Stimulated activated CD8-positive, alpha-beta memory T cell treated with anti-CD3 and anti-CD28 coated beads, Interleukin-4, amount 100 ng/mL, for 4 hours (primary cell): ENCODE measurements around the gene FILIP1.
"Not testable (repeated sequence)": the region's sequence is repeated elsewhere in the genome, so short reads cannot be mapped to it uniquely, and the experiment has no call there.

Experiments used
- DNase-seq, 2 donors: peaks; one replicate each; pipeline ENCODE4 v3.0.0-alpha.2; 2020; ENCODE audit warnings: low read depth in 2 of 2, low spot score in 1 of 2

Gene FILIP1

GRCh38 chr6:75460681-75461080 lies 32.9 kb downstream of the FILIP1 start:
- DNase-seq: no peak

DNA sequence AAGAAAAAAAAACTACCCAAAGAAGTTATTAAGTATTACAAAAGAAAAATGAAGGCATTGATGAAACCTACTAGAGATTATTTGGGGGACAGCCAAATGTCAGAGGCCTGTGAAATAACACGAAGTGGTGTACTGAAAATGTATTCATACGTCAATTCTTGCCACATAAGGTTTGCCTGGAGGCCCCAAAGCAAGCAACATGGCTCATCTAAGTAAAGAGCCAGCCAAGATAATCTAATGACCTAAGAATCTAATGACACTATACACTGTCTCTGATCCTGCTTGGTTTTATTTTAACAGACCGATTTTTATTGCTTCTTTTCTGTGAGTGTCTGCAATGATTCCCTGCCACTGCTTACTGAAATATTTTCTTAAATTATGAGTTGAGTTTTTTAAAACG lies 34.7 kb downstream of the FILIP1 start:
- no peak for DNase-seq

DNA sequence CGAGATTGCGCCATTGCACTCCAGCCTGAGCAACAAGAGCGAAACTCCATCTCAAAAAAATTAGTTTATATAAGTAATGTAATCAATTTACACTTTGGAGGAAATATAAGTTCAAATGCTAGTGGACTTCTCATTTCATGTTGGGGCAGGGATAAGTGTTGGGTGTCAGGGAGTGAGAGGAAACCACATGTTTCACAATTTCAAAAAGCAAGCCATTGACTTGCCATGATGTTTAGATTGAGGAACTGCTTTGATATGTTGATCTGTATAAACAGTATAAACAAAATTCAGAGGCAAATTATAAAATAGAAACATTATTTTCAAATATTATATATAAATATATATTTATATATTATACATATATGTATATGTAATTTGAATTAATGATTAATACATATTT lies 42.7 kb downstream of the FILIP1 start:
- DNase-seq: no peak

DNA sequence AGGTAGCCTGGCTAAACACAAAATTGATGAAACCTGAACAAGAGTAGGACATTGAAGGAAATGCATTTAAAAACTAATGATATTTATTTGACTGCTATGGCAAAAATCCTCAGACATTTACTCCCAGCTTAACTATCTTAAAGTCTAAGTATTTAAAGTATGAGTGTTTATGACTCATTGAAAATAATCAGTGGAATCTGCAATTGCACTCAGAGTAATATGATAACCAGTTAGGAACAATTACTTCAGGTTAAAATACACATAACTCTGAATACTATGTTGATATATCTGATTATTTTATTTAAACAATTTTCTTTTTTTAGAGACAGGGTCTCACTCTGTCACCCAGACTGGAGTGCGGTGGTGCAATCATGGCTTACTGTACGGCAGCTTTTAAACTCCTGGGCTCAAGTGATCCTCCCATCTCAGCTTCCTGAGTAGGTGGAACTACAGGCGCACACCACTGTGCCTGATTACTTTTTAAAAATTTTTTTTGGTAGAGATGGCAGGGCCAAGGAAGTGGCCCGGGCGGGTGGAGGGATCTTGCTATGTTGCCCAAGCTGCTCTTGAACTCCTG lies 43.9 kb downstream of the FILIP1 start:
- no peak for DNase-seq

DNA sequence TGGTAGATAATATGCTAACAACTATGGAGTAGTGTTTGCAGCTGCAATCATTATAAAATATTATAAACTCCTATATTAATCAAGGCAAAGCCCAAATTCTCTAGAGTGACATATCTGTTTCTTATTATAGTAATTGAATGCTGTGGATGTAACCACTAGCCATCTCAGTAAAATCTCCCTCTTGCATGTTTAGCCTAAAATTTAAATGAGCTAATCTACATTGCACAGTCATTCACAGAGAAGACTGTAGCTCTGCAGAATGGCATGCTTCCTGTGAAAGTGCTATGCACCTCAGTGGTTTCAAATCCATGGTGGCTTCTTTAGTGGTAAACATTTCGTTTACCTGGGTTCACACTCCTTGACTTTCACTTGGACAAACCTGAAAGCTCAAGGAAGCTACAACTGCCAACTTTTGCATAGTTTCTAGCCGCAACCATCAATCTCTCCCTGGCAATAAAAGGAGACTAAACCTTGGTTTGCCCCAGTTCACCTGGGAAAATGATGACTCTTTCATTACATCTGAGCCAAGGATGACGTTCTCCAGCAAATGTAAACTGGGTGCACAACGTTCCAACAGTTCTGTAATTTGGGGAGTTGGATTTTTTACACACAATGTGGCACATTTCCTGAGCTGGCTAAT lies 47.2 kb downstream of the FILIP1 start:
- no peak for DNase-seq

- DNase-seq: no peak
These were observed 47.9 kb downstream of the FILIP1 start for GRCh38 chr6:75445738-75446137.

DNA sequence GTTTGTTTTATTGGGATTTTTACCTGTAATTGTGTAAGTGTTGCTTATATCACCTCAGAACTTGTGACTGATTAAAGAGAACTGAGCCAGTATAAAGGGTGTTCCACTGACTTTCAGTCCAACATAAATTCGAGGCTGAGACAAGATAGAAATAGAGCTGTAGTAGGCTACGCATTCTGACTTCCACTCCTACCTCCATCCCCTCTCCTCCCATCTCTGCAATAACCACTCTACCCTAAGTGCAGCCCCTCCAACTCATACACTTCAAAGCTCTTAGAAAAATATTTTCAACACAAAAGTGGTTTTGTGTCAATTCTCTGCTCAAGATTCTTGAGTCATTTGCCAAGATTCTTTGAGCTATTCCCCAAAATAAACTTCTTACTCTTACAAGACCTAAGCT lies 48.7 kb downstream of the FILIP1 start:
- DNase-seq: no peak

DNA sequence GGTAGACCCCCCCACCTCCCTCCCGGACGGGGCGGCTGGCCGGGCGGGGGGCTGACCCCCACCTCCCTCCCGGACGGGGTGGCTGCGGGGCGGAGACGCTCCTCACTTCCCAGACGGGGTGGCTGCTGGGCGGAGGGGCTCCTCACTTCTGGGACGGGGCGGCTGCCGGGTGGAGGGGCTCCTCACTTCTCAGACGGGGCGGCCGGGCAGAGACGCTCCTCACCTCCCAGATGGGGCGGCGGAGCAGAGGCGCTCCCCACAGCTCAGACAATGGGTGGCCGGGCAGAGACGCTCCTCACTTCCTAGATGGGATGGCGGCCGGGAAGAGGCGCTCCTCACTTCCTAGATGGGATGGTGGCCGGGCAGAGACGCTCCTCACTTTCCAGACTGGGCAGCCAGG lies 51.7 kb downstream of the FILIP1 start:
- not testable (repeated sequence) for DNase-seq

DNA sequence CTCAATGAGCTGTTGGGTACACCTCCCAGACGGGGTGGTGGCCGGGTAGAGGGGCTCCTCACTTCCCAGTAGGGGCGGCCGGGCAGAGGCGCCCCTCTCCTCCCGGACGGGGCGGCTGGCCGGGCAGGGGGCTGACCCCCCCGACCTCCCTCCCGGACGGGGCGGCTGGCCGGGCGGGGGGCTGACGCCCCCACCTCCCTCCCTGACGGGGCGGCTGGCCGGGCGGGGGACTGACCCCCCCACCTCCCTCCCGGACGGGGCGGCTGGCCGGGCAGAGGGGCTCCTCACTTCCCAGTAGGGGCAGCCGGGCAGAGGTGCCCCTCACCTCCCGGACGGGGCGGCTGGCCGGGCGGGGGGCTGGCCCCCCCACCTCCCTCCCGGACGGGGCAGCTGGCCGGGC lies 52.1 kb downstream of the FILIP1 start:
- not testable (repeated sequence) for DNase-seq

- no peak for DNase-seq
These were observed 55.0 kb downstream of the FILIP1 start for GRCh38 chr6:75438442-75439116.

DNA sequence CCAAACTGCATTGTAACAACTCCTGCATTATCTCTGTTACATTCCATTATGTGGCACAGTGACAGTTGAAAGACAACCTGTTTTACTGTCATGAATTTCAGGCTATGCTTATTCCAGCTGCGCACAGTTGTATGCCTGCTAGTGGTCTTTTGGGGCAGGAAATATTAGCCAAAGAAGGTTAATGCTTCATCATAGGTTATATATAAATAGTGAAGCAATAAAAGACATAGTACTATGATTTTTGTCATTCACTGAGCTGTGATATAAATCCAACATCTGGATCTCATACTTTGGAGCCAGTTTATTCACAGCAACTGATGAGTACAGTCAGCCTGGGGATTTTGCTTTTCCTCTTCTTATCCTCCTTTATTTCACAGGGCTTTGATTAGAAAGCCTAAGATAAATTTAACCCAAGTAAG lies 55.6 kb downstream of the FILIP1 start:
- no peak for DNase-seq

DNA sequence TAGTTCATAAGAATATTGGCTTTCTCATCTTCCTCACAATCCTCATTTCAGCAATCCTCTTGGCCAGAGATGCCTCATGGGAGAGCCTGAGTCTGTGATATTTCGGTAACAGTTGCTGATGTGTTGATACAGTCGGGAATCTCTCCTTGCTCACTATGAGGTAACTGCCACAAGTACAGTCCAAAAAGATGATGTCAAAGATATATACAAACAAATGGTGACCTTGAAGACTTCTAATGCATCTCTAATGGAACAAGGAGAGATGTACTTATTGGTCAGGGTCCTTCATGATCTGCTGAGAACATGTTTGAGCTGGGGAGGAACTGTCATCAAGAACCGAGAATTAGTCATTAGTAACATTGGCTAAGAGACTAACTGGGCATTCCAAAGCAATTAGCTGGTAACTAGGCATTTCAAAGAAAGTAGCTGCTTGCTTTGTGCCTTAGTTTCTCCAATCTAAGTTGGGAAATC lies 56.1 kb downstream of the FILIP1 start:
- no peak for DNase-seq

- DNase-seq: no peak
These were observed 56.7 kb downstream of the FILIP1 start for GRCh38 chr6:75436869-75437268.

DNA sequence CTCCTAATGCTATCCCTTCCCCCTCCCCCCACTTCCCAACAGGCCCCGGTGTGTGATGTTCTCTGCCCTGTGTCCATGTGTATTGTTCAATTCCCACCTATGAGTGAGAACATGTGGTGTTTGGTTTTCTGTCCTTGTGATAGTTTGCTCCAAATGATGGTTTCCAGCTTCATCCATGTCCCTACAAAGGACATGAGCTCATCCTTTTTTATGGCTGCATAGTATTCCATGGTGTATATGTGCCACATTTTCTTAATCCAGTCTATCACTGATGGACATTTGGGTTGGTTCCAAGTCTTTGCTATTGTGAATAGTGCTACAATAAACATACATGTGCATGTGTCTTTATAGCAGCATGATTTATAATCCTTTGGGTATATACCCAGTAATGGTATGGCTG lies 60.8 kb downstream of the FILIP1 start:
- DNase-seq: not testable (repeated sequence)

DNA sequence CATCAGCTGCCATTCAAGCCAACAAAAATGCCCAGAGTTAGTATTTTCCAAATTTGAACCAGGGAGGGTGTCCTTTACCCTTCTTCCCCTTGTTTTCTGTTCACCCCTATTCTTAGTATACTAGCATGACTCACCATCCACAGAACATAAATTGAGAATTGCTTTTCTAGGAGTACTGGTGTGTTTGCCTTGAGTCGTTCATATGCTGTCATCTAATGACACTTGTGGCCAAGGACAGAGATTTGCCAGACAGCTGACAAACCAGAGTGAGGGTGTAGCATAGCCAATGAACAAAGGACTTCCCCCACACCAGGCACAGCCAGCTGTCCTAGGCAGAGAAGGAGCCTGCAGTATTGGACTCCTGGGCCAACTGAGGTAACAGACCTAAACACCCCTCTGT lies 62.2 kb downstream of the FILIP1 start:
- no peak for DNase-seq

DNA sequence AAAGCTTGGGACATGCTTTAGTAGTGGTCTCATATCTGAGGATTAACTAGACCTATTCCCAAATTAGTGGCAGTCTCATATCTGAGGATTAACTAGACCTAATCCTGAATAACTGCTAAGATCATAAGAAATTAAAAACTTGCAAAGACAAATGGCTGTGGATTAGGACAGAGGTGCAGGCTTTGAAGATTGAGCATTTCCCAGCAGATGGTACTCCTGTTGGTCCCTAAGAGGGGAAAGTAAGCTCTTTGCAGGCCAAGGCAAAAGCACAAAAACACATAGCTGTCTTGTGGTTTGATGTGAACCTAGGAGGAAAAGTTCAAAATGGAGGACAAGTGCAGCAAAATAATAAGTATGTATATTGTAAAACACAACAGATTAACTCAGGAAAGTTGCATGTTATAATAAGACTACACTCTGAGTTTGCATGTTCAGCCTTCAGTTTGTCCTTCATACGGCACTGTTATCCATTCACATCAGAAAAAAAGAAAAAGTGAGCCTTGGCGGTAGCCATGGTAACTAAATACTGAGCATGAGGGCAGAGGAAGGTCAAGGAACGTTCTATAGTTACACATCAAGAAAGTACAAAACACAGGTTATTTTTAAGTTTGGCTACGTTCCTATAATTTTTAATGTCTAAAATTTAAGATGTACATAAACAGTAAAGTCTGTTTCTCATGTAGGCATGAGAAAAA lies 62.8 kb downstream of the FILIP1 start:
- no peak for DNase-seq

GRCh38 chr6:75429061-75429703 lies 64.4 kb downstream of the FILIP1 start:
- no peak for DNase-seq

DNA sequence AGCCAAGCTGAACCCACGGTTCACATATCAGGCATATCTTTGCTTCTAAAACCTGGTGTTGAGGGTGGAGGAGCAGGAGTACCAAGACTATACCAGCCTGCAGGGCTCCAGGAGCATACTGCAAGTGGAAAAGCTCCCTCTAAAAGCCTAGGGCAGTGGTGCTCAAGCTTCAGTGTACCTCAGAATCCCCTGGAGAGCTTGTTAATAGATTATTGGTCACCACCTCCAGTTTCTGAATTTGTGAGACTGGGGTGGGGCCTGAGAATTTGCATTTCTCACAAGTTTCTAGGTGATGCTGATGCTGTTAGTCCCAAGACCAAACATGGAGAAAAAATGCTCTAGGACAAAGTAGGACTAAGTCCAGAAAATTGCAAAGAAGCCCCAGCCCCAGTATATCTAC lies 65.4 kb downstream of the FILIP1 start:
- DNase-seq: no peak

GRCh38 chr6:75427329-75427728 lies 66.3 kb downstream of the FILIP1 start:
- no peak for DNase-seq

DNA sequence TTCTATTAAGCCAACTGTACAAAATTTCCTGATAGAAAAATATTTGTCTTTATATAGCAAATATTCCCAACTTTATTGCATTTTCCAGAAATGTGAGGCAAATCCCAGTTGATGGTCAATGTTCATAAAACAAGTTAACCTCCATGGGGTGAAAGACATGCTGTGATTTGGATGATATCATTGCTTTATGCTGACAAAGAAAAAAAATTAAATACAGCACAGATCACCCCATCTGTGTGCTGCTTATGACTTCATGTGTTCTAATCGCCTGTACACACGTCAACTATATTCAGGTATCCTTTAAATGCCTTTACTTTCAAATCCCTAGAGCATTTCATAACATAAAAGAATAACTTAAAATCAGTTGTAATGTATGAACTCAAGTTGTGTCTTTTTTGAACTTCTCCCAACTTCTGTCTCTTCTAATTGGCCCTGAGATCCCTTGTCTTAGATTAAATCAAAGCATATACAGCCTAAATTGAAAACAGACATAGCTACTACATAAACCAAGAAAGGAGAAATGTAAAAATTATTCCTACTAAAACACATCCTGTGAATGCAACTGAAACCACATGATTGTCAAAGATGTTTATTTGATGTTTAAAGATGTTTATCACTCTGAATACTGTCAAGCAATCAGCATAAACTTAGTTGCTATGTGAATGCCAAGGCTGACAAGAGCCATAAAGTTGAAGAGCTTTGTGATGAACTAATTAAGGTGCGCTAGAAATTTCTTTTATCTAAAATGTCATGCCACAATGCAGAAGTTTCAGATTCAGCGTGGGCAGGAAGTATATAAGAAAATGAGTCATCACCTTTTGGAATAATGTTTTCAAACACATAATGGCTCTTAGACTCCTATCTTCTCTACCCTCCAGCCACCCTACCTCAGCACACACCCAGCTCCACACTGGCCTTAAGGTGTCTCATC lies 68.7 kb downstream of the FILIP1 start:
- DNase-seq: no peak
